HepG2 (cell line): ENCODE data around the gene SLU7. TPM values are rescaled to one million over a fixed set of nuclear protein-coding genes. Genes with fewer than 3 reads are reported as not detected.

Source experiments
- FOXC1 ChIP-seq: sonication (generic); formaldehyde crosslinking; IDR thresholded peaks from 2 replicates; pipeline ENCODE4 v1.8.0; 2022; ENCODE audit warnings: mild to moderate bottlenecking, missing genetic modification reagents, borderline replicate concordance
- NR2F2 ChIP-seq: IDR thresholded peaks from 2 replicates; pipeline ENCODE4 v1.6.1; 2012; ENCODE audit warnings: low read depth, inconsistent platforms, borderline replicate concordance
- NR2F6 ChIP-seq, 2 experiments: IDR thresholded peaks; 2 replicates each; pipeline ENCODE4 v1.6.1; 2016; ENCODE audit warnings: antibody characterized with exemption in 1 of 2, mild to moderate bottlenecking in 1 of 2
- RAD21 ChIP-seq: fragments of 450-650 bp; formaldehyde crosslinking; IDR thresholded peaks from 2 replicates; pipeline ENCODE4 v1.5.0; 2020; ENCODE audit warnings: mild to moderate bottlenecking
- RORA ChIP-seq: sonication (generic); formaldehyde crosslinking; IDR thresholded peaks from 2 replicates; pipeline ENCODE4 v1.5.0; 2020; ENCODE audit warnings: mild to moderate bottlenecking, missing genetic modification reagents, moderate library complexity
- RXRB ChIP-seq: IDR thresholded peaks from 2 replicates; pipeline ENCODE4 v1.6.1; 2016; ENCODE audit warnings: borderline replicate concordance, missing genetic modification reagents, missing compliant biosample characterization
- TSC22D2 ChIP-seq: sonication (generic); formaldehyde crosslinking; IDR thresholded peaks from 2 replicates; pipeline ENCODE4 v1.5.1; 2020; ENCODE audit warnings: missing genetic modification reagents, mild to moderate bottlenecking, borderline replicate concordance
- polyA plus RNA-seq, 8 experiments: library from polyadenylated mRNA; depleted of rRNA in 3 of 8; stranded (reverse) in 7 of 8; unstranded in 1 of 8; fragments of >200 nt; fragmentation: Illumina TruSeq in 4 of 8; extraction: Trizol in 4 of 8; gene quantifications; 2 replicates each; pipeline versions ENCODE4 v1.2.1 to v1.2.3, GENCODE V29; 2011 to 2016; ENCODE audit warnings: low read depth in 4 of 8, missing spikeins in 1 of 8, mixed read lengths in 1 of 8; ENCODE audit not compliant: insufficient read depth in 1 of 8
- total RNA-seq, 5 experiments: library from RNA; depleted of rRNA; stranded (reverse); fragments of >200 nt; fragmentation: Illumina TruSeq; extraction: Trizol; gene quantifications; 2 replicates each; pipeline ENCODE4 v1.2.3, GENCODE V29; 2016; ENCODE audit warnings: low read depth in 1 of 5
- TF ChIP-seq, protein P1 (sequence below): sonication (generic); formaldehyde crosslinking; IDR thresholded peaks from 2 replicates; pipeline ENCODE4 v1.4.0; 2020; ENCODE audit warnings: mild to moderate bottlenecking, missing genetic modification reagents
- TF ChIP-seq, protein P2 (sequence below): sonication (generic); formaldehyde crosslinking; IDR thresholded peaks from 2 replicates; pipeline ENCODE4 v1.5.1; 2020; ENCODE audit warnings: mild to moderate bottlenecking, missing genetic modification reagents, moderate library complexity
- TF ChIP-seq, protein P3 (sequence below): sonication (generic); formaldehyde crosslinking; IDR thresholded peaks from 2 replicates; pipeline ENCODE4 v1.4.0; 2020; ENCODE audit warnings: missing genetic modification reagents, borderline replicate concordance
- TF ChIP-seq, protein P4 (sequence below): sonication (generic); formaldehyde crosslinking; conservative IDR thresholded peaks from 2 replicates; pipeline ENCODE4 v1.4.0; 2020; ENCODE audit warnings: missing genetic modification reagents
- TF ChIP-seq, protein P5 (sequence below): IDR thresholded peaks from 2 replicates; pipeline ENCODE4 v1.6.1; 2016; ENCODE audit warnings: missing biosample characterization, missing genetic modification reagents, low read depth
- TF ChIP-seq, protein P6 (sequence below): sonication (generic); formaldehyde crosslinking; IDR thresholded peaks from 2 replicates; pipeline ENCODE4 v1.5.0; 2020; ENCODE audit warnings: missing genetic modification reagents

SLU7 gene
- total and polyA plus RNA-seq, 2 of the 13 experiments (the other 11 are each of a cell fraction or from before 2014, with no cell fraction given), result 24.0 to 39.2 TPM

DNA sequence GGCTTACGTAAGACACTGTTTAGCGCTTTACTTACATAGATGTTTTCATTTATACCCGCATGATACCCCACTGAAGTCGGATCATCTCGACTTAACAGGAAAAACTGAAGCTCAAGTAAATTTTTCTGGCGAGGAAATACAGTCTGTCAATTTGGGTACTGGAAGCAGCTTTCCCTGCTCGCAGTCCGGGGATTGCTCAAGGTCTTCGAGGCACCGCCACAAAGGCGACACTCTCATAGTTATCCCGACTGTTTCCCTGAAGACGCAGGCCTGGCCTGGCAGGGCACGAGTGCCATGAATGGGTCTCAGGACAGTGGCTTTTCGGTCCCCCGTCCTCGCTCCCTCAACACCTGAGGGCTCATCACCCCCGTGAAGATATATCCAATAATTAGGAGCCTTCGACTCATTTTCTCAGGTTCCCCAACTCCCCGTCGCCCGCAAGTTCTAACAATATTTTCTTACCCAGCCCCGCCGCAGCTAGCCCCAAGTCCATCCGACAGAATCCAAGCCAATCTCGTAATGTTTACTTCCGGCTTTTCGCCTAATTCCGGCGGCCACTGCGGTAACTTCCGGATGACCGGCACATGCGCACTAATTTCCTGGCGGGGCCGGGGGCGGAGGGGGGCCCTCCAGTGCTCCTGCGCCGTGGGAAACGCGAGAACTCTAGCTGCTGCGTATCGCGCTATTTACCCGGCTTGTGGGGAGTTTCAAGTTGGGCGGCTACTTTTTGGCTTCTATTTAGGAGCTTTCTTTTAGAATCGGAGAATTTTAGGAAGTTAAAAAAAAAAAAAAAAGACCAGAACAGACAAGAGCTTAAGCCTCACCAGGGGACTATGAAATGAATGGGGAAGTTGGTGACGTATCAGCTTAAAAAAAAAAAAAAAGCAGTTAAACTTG is at the start of gene SLU7 (continued):
- TF ChIP-seq, protein P1, sequence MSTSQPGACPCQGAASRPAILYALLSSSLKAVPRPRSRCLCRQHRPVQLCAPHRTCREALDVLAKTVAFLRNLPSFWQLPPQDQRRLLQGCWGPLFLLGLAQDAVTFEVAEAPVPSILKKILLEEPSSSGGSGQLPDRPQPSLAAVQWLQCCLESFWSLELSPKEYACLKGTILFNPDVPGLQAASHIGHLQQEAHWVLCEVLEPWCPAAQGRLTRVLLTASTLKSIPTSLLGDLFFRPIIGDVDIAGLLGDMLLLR (CRISPR knock-in tag), result no peak
- peak; percentile 39; the same call in 1 of the 2 replicates for TF ChIP-seq TSC22D2 (CRISPR knock-in tag)
- TF ChIP-seq, protein P2, sequence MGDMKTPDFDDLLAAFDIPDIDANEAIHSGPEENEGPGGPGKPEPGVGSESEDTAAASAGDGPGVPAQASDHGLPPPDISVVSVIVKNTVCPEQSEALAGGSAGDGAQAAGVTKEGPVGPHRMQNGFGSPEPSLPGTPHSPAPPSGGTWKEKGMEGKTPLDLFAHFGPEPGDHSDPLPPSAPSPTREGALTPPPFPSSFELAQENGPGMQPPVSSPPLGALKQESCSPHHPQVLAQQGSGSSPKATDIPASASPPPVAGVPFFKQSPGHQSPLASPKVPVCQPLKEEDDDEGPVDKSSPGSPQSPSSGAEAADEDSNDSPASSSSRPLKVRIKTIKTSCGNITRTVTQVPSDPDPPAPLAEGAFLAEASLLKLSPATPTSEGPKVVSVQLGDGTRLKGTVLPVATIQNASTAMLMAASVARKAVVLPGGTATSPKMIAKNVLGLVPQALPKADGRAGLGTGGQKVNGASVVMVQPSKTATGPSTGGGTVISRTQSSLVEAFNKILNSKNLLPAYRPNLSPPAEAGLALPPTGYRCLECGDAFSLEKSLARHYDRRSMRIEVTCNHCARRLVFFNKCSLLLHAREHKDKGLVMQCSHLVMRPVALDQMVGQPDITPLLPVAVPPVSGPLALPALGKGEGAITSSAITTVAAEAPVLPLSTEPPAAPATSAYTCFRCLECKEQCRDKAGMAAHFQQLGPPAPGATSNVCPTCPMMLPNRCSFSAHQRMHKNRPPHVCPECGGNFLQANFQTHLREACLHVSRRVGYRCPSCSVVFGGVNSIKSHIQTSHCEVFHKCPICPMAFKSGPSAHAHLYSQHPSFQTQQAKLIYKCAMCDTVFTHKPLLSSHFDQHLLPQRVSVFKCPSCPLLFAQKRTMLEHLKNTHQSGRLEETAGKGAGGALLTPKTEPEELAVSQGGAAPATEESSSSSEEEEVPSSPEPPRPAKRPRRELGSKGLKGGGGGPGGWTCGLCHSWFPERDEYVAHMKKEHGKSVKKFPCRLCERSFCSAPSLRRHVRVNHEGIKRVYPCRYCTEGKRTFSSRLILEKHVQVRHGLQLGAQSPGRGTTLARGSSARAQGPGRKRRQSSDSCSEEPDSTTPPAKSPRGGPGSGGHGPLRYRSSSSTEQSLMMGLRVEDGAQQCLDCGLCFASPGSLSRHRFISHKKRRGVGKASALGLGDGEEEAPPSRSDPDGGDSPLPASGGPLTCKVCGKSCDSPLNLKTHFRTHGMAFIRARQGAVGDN (CRISPR knock-in tag), result peak; percentile 71
- TF ChIP-seq, protein P3, sequence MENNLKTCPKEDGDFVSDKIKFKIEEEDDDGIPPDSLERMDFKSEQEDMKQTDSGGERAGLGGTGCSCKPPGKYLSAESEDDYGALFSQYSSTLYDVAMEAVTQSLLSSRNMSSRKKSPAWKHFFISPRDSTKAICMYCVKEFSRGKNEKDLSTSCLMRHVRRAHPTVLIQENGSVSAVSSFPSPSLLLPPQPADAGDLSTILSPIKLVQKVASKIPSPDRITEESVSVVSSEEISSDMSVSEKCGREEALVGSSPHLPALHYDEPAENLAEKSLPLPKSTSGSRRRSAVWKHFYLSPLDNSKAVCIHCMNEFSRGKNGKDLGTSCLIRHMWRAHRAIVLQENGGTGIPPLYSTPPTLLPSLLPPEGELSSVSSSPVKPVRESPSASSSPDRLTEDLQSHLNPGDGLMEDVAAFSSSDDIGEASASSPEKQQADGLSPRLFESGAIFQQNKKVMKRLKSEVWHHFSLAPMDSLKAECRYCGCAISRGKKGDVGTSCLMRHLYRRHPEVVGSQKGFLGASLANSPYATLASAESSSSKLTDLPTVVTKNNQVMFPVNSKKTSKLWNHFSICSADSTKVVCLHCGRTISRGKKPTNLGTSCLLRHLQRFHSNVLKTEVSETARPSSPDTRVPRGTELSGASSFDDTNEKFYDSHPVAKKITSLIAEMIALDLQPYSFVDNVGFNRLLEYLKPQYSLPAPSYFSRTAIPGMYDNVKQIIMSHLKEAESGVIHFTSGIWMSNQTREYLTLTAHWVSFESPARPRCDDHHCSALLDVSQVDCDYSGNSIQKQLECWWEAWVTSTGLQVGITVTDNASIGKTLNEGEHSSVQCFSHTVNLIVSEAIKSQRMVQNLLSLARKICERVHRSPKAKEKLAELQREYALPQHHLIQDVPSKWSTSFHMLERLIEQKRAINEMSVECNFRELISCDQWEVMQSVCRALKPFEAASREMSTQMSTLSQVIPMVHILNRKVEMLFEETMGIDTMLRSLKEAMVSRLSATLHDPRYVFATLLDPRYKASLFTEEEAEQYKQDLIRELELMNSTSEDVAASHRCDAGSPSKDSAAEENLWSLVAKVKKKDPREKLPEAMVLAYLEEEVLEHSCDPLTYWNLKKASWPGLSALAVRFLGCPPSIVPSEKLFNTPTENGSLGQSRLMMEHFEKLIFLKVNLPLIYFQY (CRISPR knock-in tag), result no peak
- no peak for TF ChIP-seq NR2F6 (IDR thresholded peaks at IDR 0.05)
- TF ChIP-seq NR2F6 (CRISPR knock-in tag; IDR thresholded peaks at IDR 0.05), result 0 out of 2 replicates have a peak, but pooled peaks have one; percentile 5
- TF ChIP-seq NR2F2, result no peak; the same call in 1 of the 2 replicates
- 0 out of 2 replicates have a peak, but pooled peaks have one; percentile 13 for TF ChIP-seq RAD21 (CRISPR knock-in tag)
- 0 out of 2 replicates have a peak, but pooled peaks have one; percentile 19 for TF ChIP-seq FOXC1 (CRISPR knock-in tag)
- TF ChIP-seq RXRB (CRISPR knock-in tag), result 0 out of 2 replicates have a peak, but pooled peaks have one; percentile 30
- TF ChIP-seq RORA (CRISPR knock-in tag), result no peak
- TF ChIP-seq, protein P4, sequence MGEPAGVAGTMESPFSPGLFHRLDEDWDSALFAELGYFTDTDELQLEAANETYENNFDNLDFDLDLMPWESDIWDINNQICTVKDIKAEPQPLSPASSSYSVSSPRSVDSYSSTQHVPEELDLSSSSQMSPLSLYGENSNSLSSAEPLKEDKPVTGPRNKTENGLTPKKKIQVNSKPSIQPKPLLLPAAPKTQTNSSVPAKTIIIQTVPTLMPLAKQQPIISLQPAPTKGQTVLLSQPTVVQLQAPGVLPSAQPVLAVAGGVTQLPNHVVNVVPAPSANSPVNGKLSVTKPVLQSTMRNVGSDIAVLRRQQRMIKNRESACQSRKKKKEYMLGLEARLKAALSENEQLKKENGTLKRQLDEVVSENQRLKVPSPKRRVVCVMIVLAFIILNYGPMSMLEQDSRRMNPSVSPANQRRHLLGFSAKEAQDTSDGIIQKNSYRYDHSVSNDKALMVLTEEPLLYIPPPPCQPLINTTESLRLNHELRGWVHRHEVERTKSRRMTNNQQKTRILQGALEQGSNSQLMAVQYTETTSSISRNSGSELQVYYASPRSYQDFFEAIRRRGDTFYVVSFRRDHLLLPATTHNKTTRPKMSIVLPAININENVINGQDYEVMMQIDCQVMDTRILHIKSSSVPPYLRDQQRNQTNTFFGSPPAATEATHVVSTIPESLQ (CRISPR knock-in tag), result no peak
- TF ChIP-seq, protein P5, sequence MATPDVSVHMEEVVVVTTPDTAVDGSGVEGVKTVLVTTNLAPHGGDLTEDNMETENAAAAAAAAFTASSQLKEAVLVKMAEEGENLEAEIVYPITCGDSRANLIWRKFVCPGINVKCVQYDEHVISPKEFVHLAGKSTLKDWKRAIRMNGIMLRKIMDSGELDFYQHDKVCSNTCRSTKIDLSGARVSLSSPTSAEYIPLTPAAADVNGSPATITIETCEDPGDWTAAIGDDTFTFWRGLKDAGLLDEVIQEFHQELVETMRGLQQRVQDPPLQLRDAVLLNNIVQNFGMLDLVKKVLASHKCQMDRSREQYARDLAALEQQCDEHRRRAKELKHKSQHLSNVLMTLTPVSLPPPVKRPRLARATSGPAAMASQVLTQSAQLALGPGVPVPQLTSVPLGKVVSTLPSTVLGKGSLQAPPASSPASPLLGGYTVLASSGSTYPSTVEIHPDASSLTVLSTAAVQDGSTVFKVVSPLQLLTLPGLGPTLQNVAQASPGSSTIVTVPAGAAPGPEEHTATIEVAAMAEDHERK, result no peak
- TF ChIP-seq, protein P6, sequence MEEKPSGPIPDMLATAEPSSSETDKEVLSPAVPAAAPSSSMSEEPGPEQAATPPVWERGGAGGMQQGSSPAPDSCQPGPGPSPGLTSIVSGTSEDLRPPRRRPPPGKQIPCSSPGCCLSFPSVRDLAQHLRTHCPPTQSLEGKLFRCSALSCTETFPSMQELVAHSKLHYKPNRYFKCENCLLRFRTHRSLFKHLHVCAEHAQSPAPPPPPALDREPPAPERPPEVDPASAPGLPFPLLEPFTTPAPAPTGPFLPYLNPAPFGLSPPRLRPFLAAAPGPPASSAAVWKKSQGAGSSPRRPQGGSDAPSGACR (CRISPR knock-in tag), result no peak
